Hepatocyte (in vitro differentiated cells): ENCODE data around the gene ERC2. TPM values are rescaled to one million over a fixed set of nuclear protein-coding genes. Genes with fewer than 3 reads are reported as not detected.
A peak's percentile ranks its signal among the peaks of the same experiment; 100 is the strongest.

Source experiments
- DNase-seq: peaks from one replicate; pipeline ENCODE4 v3.0.0-alpha.2; 2016; ENCODE audit warnings: low spot score
- H2AFZ ChIP-seq: fragments of 200-600 bp; sonication (generic); 2 replicates; pipeline ENCODE4 v1.6.0; 2016; ENCODE audit warnings: antibody characterized with exemption, mild to moderate bottlenecking
- H3K27ac ChIP-seq: fragments of 200-600 bp; sonication (generic); 2 replicates; pipeline ENCODE4 v1.5.1; 2016; ENCODE audit warnings: mild to moderate bottlenecking
- H3K27me3 ChIP-seq: fragments of 200-600 bp; sonication (generic); 2 replicates; pipeline ENCODE4 v1.6.1; 2016
- H3K36me3 ChIP-seq: fragments of 200-600 bp; sonication (generic); replicated peaks from 2 replicates; pipeline ENCODE4 v1.5.1; 2016; ENCODE audit warnings: low read depth; ENCODE audit not compliant: insufficient read depth
- H3K4me1 ChIP-seq: fragments of 200-600 bp; sonication (generic); 2 replicates; pipeline ENCODE4 v1.5.1; 2016; ENCODE audit warnings: mild to moderate bottlenecking, moderate library complexity; ENCODE audit not compliant: insufficient read depth
- H3K4me2 ChIP-seq: fragments of 200-600 bp; sonication (generic); 2 replicates; pipeline ENCODE4 v1.6.0; 2016
- H3K4me3 ChIP-seq: fragments of 200-600 bp; sonication (generic); 2 replicates; pipeline ENCODE4 v1.5.1; 2016; ENCODE audit warnings: mild to moderate bottlenecking
- H3K79me2 ChIP-seq: fragments of 200-600 bp; sonication (generic); 2 replicates; pipeline ENCODE4 v1.6.0; 2017; ENCODE audit warnings: mild to moderate bottlenecking
- H3K9me2 ChIP-seq: fragments of 200-600 bp; sonication (generic); replicated peaks from 2 replicates; pipeline ENCODE4 v1.6.0; 2017; ENCODE audit warnings: mild to moderate bottlenecking; ENCODE audit not compliant: insufficient read depth
- H3K9me3 ChIP-seq: fragments of 200-600 bp; sonication (generic); 2 replicates; pipeline ENCODE4 v1.5.1; 2016; ENCODE audit warnings: low read depth, mild to moderate bottlenecking
- H4K20me1 ChIP-seq: fragments of 200-600 bp; sonication (generic); 2 replicates; pipeline ENCODE4 v1.6.0; 2016; ENCODE audit warnings: mild to moderate bottlenecking; ENCODE audit not compliant: insufficient read depth, poor library complexity, severe bottlenecking
- EZH2 ChIP-seq: fragments of 200-600 bp; sonication (generic); IDR thresholded peaks from 2 replicates; pipeline ENCODE4 v1.6.1; 2016; ENCODE audit warnings: antibody characterized with exemption, mild to moderate bottlenecking, borderline replicate concordance
- EZH2phosphoT487 ChIP-seq: fragments of 200-600 bp; sonication (generic); IDR thresholded peaks from one replicate; pipeline ENCODE4 v1.6.1; 2018; ENCODE audit warnings: antibody characterized with exemption, mild to moderate bottlenecking, low read depth, moderate library complexity; ENCODE audit not compliant: unreplicated experiment, severe bottlenecking
- WGBS: methylation state at CpG from one replicate; pipeline ENCODE4 v1.1.6; 2016; ENCODE audit warnings: low lambda C conversion rate; ENCODE audit errors: missing lambda C conversion rate; 5-methylcytosine and 5-hydroxymethylcytosine counted together
- polyA plus RNA-seq: library from polyadenylated mRNA; unstranded; fragments of >200 nt; fragmentation: Nextera tagmentation; extraction: Ambion mirVana; gene quantifications from 2 replicates; pipeline ENCODE4 v1.2.1, GENCODE V29; 2016
- total RNA-seq: library from RNA; depleted of rRNA; stranded (reverse); fragments of >200 nt; gene quantifications from 2 replicates; pipeline ENCODE4 v1.2.3, GENCODE V29; 2014
- TF ChIP-seq, protein P1 (sequence below): fragments of 200-600 bp; sonication (generic); IDR thresholded peaks from 2 replicates; pipeline ENCODE4 v1.5.1; 2016; ENCODE audit warnings: antibody characterized with exemption, mild to moderate bottlenecking; ENCODE audit not compliant: poor library complexity

Gene ERC2
- total and polyA plus RNA-seq, 2 experiments from 2014 or later = 1.2 to 5.3 TPM

DNA sequence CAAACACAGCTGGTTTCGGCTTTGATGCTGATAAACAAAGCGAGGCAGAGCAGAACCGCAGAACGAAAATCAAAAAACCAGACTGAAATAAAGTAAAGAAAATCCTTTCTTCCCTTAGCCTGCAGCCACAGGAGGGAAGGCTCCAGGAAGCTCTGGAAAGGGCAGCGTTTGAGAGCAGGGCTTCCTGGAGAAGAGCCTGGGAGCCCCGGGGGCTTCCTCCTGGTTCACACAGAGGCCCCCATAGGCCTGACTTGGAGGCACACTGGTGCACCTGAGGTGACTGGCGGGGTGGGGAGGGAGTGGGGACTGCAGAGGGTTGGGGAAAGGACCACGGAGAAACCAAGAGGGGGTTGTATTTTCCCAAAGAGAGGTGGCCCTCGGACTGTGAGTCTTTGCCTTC, 882.4 kb downstream of the ERC2 start:
- Histone ChIP-seq H3K79me2 (no peaks in the 10 kb centered on the region), H3K4me3 (no peak overlapping the region), H3K36me3 (no peaks in the 10 kb centered on the region), H3K4me1 (peaks cover 18% of the 10 kb centered on the region), H3K4me2 (peak overlapping the region; percentile 31), H3K9me3 (no peaks in the 10 kb centered on the region), H2AFZ (no peak overlapping the region), H4K20me1 (no peaks in the 10 kb centered on the region), H3K27me3 (no peaks in the 10 kb centered on the region), H3K27ac (no peak overlapping the region), H3K9me2 (no peaks in the 10 kb centered on the region)
- WGBS = 58% methylated on average over 9 of the region's 9 CpGs
- TF ChIP-seq, protein P1, sequence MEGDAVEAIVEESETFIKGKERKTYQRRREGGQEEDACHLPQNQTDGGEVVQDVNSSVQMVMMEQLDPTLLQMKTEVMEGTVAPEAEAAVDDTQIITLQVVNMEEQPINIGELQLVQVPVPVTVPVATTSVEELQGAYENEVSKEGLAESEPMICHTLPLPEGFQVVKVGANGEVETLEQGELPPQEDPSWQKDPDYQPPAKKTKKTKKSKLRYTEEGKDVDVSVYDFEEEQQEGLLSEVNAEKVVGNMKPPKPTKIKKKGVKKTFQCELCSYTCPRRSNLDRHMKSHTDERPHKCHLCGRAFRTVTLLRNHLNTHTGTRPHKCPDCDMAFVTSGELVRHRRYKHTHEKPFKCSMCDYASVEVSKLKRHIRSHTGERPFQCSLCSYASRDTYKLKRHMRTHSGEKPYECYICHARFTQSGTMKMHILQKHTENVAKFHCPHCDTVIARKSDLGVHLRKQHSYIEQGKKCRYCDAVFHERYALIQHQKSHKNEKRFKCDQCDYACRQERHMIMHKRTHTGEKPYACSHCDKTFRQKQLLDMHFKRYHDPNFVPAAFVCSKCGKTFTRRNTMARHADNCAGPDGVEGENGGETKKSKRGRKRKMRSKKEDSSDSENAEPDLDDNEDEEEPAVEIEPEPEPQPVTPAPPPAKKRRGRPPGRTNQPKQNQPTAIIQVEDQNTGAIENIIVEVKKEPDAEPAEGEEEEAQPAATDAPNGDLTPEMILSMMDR = no peak
- TF ChIP-seq EZH2phosphoT487 = no peak
- TF ChIP-seq EZH2 = no peak
- no peak for DNase-seq

DNA sequence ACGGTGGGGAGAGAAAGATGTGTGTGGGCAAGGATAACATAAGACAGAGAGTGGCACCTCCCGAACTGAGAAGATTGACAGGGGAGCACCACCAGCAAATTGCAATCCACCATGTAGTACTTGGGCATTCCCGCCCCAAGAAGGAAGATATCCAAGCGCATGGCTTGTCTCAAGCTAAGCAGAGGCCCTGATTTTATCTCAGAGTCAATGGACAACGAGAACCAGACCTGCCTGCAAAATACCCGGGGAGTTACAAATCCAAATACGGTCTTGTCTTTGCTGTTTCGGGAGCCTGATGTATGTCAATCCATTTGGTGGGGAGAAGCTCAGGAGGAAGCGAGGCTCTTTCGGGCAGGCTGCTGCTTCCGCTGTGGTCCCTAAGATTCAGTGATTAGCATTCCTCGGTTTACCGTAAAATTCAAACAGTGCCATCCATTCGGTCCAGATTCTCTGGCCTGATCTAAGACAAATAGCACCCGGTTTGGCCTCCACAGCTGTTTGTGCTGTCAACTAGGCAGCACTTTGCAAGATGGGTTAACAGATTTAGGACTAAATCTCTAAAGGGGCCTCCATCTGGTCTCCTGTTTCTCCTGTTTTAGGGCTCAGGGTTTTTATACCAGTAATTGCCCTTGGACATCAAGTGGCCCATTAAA, 883.4 kb downstream of the ERC2 start:
- no peak overlapping the region for H3K4me3 ChIP-seq
- TF ChIP-seq, protein P1 = no peak
- TF ChIP-seq EZH2phosphoT487 (no peak), EZH2 (no peak)
- no peak overlapping the region for H3K27ac ChIP-seq
- 62% methylated on average over 15 of the region's 15 CpGs for WGBS
- no peaks in the 10 kb centered on the region for H3K79me2 ChIP-seq
- H3K27me3 ChIP-seq = no peaks in the 10 kb centered on the region
- no peaks in the 10 kb centered on the region for H3K9me3 ChIP-seq
- no peaks in the 10 kb centered on the region for H3K9me2 ChIP-seq
- DNase-seq = no peak
- no peaks in the 10 kb centered on the region for H3K36me3 ChIP-seq
- peaks cover 18% of the 10 kb centered on the region for H3K4me1 ChIP-seq
- H2AFZ ChIP-seq = no peak overlapping the region
- H3K4me2 ChIP-seq = peak overlapping the region; percentile 12
- H4K20me1 ChIP-seq = no peaks in the 10 kb centered on the region

DNA sequence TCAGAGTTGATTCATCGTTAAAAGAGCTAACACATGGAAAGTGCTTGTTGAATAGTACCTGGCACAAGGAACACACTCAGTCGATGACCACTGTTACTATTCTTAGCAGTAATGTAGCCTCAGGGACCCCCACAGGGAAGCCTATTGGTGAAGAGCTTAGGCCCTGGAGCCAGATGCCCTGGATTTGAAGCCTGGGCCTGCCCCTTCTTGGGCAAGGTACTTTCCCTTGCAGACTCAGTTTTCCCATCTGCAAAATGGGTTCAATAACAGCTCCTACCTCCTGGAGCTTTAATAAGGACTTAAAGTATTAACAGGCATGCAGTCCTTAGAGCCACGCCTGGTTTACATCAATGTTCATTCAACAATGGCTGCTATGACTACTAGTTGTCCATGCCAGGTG, 884.2 kb downstream of the ERC2 start:
- Histone ChIP-seq H4K20me1 (no peaks in the 10 kb centered on the region), H2AFZ (no peak overlapping the region), H3K4me2 (no peak overlapping the region), H3K79me2 (no peaks in the 10 kb centered on the region), H3K4me1 (peaks cover 18% of the 10 kb centered on the region), H3K4me3 (no peak overlapping the region), H3K9me3 (no peaks in the 10 kb centered on the region), H3K9me2 (no peaks in the 10 kb centered on the region), H3K27me3 (no peaks in the 10 kb centered on the region), H3K27ac (no peak overlapping the region), H3K36me3 (no peaks in the 10 kb centered on the region)
- TF ChIP-seq EZH2 (no peak), EZH2phosphoT487 (no peak)
- TF ChIP-seq, protein P1 = no peak
- WGBS = 94% methylated on average over 3 of the region's 3 CpGs
- no peak for DNase-seq
